PC-3 (cell line): ENCODE measurements around the gene DYSF.

Experiments used
- EZH2 ChIP-seq: fragments of 300-600 bp; sonication (generic); IDR thresholded peaks from one replicate; pipeline ENCODE4 v1.6.1; 2017; ENCODE audit warnings: antibody characterized with exemption, mild to moderate bottlenecking, low read length; ENCODE audit not compliant: unreplicated experiment
- TF ChIP-seq, protein P1 (sequence below): fragments of 300-600 bp; sonication (generic); conservative IDR thresholded peaks from 2 replicates; pipeline ENCODE4 v1.5.1; 2017; ENCODE audit warnings: antibody characterized with exemption, low read depth, mild to moderate bottlenecking, low read length

DNA sequence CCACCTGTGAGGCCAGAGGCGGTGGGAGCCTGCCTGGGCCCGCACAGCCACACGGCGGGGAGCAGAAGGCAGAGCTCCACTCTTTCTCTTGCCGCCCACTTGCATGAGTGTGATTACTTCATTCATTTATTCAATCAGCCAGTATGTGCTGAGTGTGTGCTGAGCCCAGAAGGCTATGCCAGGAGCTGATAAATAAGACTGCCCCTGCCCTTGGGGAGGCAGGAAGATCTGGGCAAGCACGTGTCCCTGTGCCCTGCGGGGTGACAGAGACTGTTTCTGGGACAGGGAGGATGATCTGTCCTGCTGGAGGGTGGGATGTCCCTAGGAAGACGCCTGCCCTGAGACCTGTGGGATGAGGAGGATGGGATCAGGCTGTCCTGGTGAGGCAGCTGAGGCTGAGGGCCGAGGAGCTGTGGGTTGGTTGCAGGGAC, 250.8 kb downstream of the DYSF start:
- TF ChIP-seq, protein P1, sequence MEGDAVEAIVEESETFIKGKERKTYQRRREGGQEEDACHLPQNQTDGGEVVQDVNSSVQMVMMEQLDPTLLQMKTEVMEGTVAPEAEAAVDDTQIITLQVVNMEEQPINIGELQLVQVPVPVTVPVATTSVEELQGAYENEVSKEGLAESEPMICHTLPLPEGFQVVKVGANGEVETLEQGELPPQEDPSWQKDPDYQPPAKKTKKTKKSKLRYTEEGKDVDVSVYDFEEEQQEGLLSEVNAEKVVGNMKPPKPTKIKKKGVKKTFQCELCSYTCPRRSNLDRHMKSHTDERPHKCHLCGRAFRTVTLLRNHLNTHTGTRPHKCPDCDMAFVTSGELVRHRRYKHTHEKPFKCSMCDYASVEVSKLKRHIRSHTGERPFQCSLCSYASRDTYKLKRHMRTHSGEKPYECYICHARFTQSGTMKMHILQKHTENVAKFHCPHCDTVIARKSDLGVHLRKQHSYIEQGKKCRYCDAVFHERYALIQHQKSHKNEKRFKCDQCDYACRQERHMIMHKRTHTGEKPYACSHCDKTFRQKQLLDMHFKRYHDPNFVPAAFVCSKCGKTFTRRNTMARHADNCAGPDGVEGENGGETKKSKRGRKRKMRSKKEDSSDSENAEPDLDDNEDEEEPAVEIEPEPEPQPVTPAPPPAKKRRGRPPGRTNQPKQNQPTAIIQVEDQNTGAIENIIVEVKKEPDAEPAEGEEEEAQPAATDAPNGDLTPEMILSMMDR = no peak
- no peak for TF ChIP-seq EZH2
